LoVo (cell line): ENCODE measurements around the gene GRK5.
A peak's percentile ranks its signal among the peaks of the same experiment; 100 is the strongest.

Experiments
- DNase-seq: peaks from one replicate; pipeline ENCODE4 v3.0.0-alpha.2; 2016; ENCODE audit warnings: low spot score

GRK5 gene

GRCh38 chr10:119299531-119299930, 92.2 kb downstream of the GRK5 start:
- no peak for DNase-seq

- DNase-seq: no peak
Observed at GRCh38 chr10:119301397-119301796, 94.0 kb downstream of the GRK5 start.

GRCh38 chr10:119302172-119302571, 94.8 kb downstream of the GRK5 start:
- DNase-seq: no peak

GRCh38 chr10:119302591-119303253, 95.4 kb downstream of the GRK5 start:
- no peak for DNase-seq

- DNase-seq: no peak
Observed at GRCh38 chr10:119303886-119304285, 96.5 kb downstream of the GRK5 start.

- DNase-seq: no peak
Observed at GRCh38 chr10:119304541-119304940, 97.2 kb downstream of the GRK5 start.

GRCh38 chr10:119305860-119306513, 98.6 kb downstream of the GRK5 start:
- DNase-seq: peak; percentile 18

GRCh38 chr10:119306514-119306951, 99.2 kb downstream of the GRK5 start:
- no peak for DNase-seq

- no peak for DNase-seq
Observed at GRCh38 chr10:119306986-119307392, 99.6 kb downstream of the GRK5 start.

- DNase-seq: no peak
Observed at GRCh38 chr10:119308089-119308488, 100.7 kb downstream of the GRK5 start.

GRCh38 chr10:119308551-119309422, 101.4 kb downstream of the GRK5 start:
- DNase-seq: no peak

- no peak for DNase-seq
Observed at GRCh38 chr10:119309423-119309770, 102.0 kb downstream of the GRK5 start.

- DNase-seq: no peak
Observed at GRCh38 chr10:119310806-119311205, 103.4 kb downstream of the GRK5 start.

GRCh38 chr10:119312241-119312640, 104.9 kb downstream of the GRK5 start:
- DNase-seq: no peak

GRCh38 chr10:119313024-119313423, 105.7 kb downstream of the GRK5 start:
- DNase-seq: no peak

- no peak for DNase-seq
Observed at GRCh38 chr10:119313644-119314043, 106.3 kb downstream of the GRK5 start.

GRCh38 chr10:119314061-119314460, 106.7 kb downstream of the GRK5 start:
- DNase-seq: no peak

GRCh38 chr10:119314486-119314885, 107.1 kb downstream of the GRK5 start:
- DNase-seq: no peak

GRCh38 chr10:119315128-119316001, 108.0 kb downstream of the GRK5 start:
- peak; percentile 69 for DNase-seq

GRCh38 chr10:119316002-119316358, 108.6 kb downstream of the GRK5 start:
- no peak for DNase-seq

GRCh38 chr10:119316729-119317097, 109.3 kb downstream of the GRK5 start:
- peak; percentile 79 for DNase-seq
